Mesenchymal stem cell (in vitro differentiated cells and primary cell): Measurements from ENCODE around the gene BMPR1B.

Experiments used
- DNase-seq: peaks from one replicate; pipeline ENCODE4 v3.0.0-alpha.2; 2013
- H2AFZ ChIP-seq: one replicate; pipeline ENCODE4 v1.6.1; 2013; ENCODE audit warnings: low read depth, mild to moderate bottlenecking, control low read depth, inconsistent platforms, low read length, moderate library complexity
- H2AK5ac ChIP-seq: 2 replicates; pipeline ENCODE4 v1.6.1; 2013; ENCODE audit warnings: low read length, moderate library complexity, mild to moderate bottlenecking, inconsistent platforms; ENCODE audit not compliant: severe bottlenecking
- H2BK120ac ChIP-seq: one replicate; pipeline ENCODE4 v1.6.1; 2013; ENCODE audit warnings: low read depth, mild to moderate bottlenecking, inconsistent platforms, low read length, moderate library complexity
- H2BK12ac ChIP-seq, 2 experiments: one replicate each; pipeline ENCODE4 v1.6.1; 2013; ENCODE audit warnings: inconsistent platforms in 2 of 2, low read length in 2 of 2, mild to moderate bottlenecking in 2 of 2, moderate library complexity in 2 of 2, control low read depth in 1 of 2
- H2BK15ac ChIP-seq: one replicate; pipeline ENCODE4 v1.6.1; 2013; ENCODE audit warnings: mild to moderate bottlenecking, low read depth, inconsistent platforms; ENCODE audit not compliant: poor library complexity, severe bottlenecking
- H2BK5ac ChIP-seq: 2 replicates; pipeline ENCODE4 v1.6.1; 2013; ENCODE audit warnings: low read depth, mild to moderate bottlenecking, low read length, control low read depth, inconsistent platforms; ENCODE audit not compliant: poor library complexity, severe bottlenecking
- H3K14ac ChIP-seq, 2 experiments: one replicate each; pipeline ENCODE4 v1.6.1; 2013; ENCODE audit warnings: inconsistent platforms in 2 of 2, low read length in 2 of 2, control low read depth in 1 of 2, mild to moderate bottlenecking in 1 of 2, moderate library complexity in 1 of 2
- H3K18ac ChIP-seq, 2 experiments: one replicate each; pipeline ENCODE4 v1.6.1; 2013; ENCODE audit warnings: inconsistent platforms in 2 of 2, low read length in 2 of 2, control low read depth in 1 of 2, low read depth in 1 of 2, mild to moderate bottlenecking in 1 of 2
- H3K23ac ChIP-seq, 2 experiments: one replicate each; pipeline ENCODE4 v1.6.1; 2013; ENCODE audit warnings: inconsistent platforms in 2 of 2, low read length in 2 of 2, mild to moderate bottlenecking in 2 of 2, moderate library complexity in 2 of 2, control low read depth in 1 of 2
- H3K27ac ChIP-seq: 2 replicates; pipeline ENCODE4 v1.5.1; 2013; ENCODE audit warnings: mild to moderate bottlenecking, moderate library complexity, low read length, control low read depth, inconsistent platforms; ENCODE audit not compliant: poor library complexity, severe bottlenecking
- H3K27me3 ChIP-seq, 2 experiments: 2 replicates each; pipeline versions ENCODE4 v1.6.1 to v1.7.0; 2013; ENCODE audit warnings: low read length in 2 of 2, mild to moderate bottlenecking in 2 of 2, moderate library complexity in 2 of 2, control low read depth in 1 of 2, inconsistent platforms in 1 of 2; ENCODE audit not compliant: control insufficient read depth in 1 of 2, insufficient read depth in 1 of 2
- H3K36me3 ChIP-seq, 2 experiments: 2 replicates each; pipeline versions ENCODE4 v1.6.1 to v1.7.0; 2013; ENCODE audit warnings: low read length in 2 of 2, control low read depth in 1 of 2, inconsistent platforms in 1 of 2, low read depth in 1 of 2, mild to moderate bottlenecking in 1 of 2; ENCODE audit not compliant: insufficient read depth in 2 of 2, control insufficient read depth in 1 of 2
- H3K4ac ChIP-seq, 2 experiments: one replicate each; pipeline ENCODE4 v1.6.1; 2013; ENCODE audit warnings: inconsistent platforms in 2 of 2, low read length in 2 of 2, mild to moderate bottlenecking in 2 of 2, moderate library complexity in 2 of 2, control low read depth in 1 of 2, low read depth in 1 of 2
- H3K4me1 ChIP-seq: 2 replicates; pipeline ENCODE4 v1.6.1; 2013; ENCODE audit warnings: low read depth, low read length, control low read depth; ENCODE audit not compliant: control insufficient read depth, insufficient read depth
- H3K4me2 ChIP-seq: 2 replicates; pipeline ENCODE4 v1.6.1; 2013; ENCODE audit warnings: low read length, mild to moderate bottlenecking, inconsistent platforms; ENCODE audit not compliant: poor library complexity, severe bottlenecking
- H3K4me3 ChIP-seq, 2 experiments: 2 replicates each; pipeline versions ENCODE4 v1.5.1 to v1.7.0; 2013; ENCODE audit warnings: low read length in 2 of 2, mild to moderate bottlenecking in 2 of 2, control low read depth in 1 of 2, low read depth in 1 of 2; ENCODE audit not compliant: insufficient read depth in 1 of 2
- H3K79me1 ChIP-seq: replicated peaks from 2 replicates; pipeline ENCODE4 v1.6.1; 2013; ENCODE audit warnings: mild to moderate bottlenecking, control low read depth, low read length, inconsistent platforms; ENCODE audit not compliant: poor library complexity, severe bottlenecking
- H3K9ac ChIP-seq: 2 replicates; pipeline ENCODE4 v1.7.0; 2013; ENCODE audit warnings: mild to moderate bottlenecking, low read length, moderate library complexity
- H3K9me3 ChIP-seq: 2 replicates; pipeline ENCODE4 v1.7.0; 2013; ENCODE audit warnings: mild to moderate bottlenecking, low read length; ENCODE audit not compliant: control insufficient read depth
- H4K8ac ChIP-seq: one replicate; pipeline ENCODE4 v1.6.1; 2013; ENCODE audit warnings: inconsistent platforms, mild to moderate bottlenecking, low read length, moderate library complexity
- H4K91ac ChIP-seq: one replicate; pipeline ENCODE4 v1.6.1; 2013; ENCODE audit warnings: mild to moderate bottlenecking, low read length, inconsistent platforms
- WGBS: methylation state at CpG from one replicate; pipeline ENCODE4 v1.1.7; 2013; ENCODE audit warnings: mixed read lengths; 5-methylcytosine and 5-hydroxymethylcytosine counted together

The BMPR1B gene

DNA sequence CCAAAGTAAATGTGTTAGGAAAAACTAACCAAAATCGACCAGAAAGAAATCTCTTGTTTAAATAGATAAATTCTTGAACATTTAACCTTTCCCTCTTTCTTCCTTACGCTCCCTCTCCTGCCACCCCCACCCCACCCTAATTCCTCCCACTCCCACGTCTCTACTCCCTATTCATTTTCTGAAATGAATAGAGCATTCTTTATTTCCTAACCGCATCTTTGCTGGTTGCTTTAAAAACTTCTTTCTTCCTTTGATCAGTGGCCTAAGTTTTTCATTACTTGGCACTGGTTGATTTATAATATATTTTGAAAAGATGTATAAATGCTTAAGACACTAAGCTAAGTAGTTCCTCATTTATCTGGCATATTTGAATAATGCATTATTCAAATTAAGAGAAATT, 33.9 kb downstream of the BMPR1B start:
- Histone ChIP-seq H2BK120ac (no peak overlapping the region), H2BK5ac (no peak overlapping the region), H3K4me1 (no peaks in the 10 kb centered on the region), H3K23ac (no peak overlapping the region), H4K91ac (no peak overlapping the region), H3K4me2 (no peak overlapping the region), H3K9ac (no peak overlapping the region), H4K8ac (no peak overlapping the region), H3K18ac (no peak overlapping the region), H2AFZ (no peak overlapping the region), H3K4ac (no peak overlapping the region), H3K36me3 (no peaks in the 10 kb centered on the region), H3K4me3 (no peak overlapping the region), H2BK12ac (no peak overlapping the region), H2AK5ac (no peak overlapping the region), H3K9me3 (no peaks in the 10 kb centered on the region), H3K27ac (no peak overlapping the region), H3K27me3 (no peaks in the 10 kb centered on the region), H2BK15ac (no peak overlapping the region), H3K14ac (no peak overlapping the region), H3K79me1 (no peaks in the 10 kb centered on the region)
- DNase-seq: no peak
- WGBS: 60% methylated on average over 3 of the region's 4 CpGs

DNA sequence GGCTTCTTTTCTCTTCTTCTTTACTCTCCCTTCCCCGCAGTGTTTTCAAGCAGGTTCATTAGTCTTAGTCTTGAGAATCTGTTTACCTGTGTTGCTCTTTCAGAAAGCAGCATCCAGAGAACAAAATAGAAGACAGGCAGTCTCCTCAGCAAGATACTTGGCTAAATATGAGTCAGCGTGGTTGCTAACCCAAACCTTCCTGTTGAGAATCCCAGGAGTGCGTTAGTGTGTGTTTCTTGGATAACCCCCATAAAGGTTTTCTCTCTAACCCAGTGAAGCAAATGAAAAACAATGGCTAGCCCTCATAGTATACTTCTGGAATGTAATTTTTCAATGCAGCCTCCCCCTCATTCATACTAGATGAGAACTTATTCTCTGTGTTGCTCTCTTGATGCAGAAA, 41.1 kb downstream of the BMPR1B start:
- Histone ChIP-seq H3K4ac (no peak overlapping the region), H3K14ac (no peak overlapping the region), H2BK12ac (no peak overlapping the region), H4K91ac (no peak overlapping the region), H3K4me2 (no peak overlapping the region), H2BK15ac (no peak overlapping the region), H3K18ac (no peak overlapping the region), H3K4me1 (no peaks in the 10 kb centered on the region), H3K27me3 (no peaks in the 10 kb centered on the region), H3K79me1 (peaks cover 1% of the 10 kb centered on the region), H3K36me3 (no peaks in the 10 kb centered on the region), H2AFZ (no peak overlapping the region), H4K8ac (no peak overlapping the region), H3K9me3 (no peaks in the 10 kb centered on the region), H3K27ac (no peak overlapping the region), H2BK120ac (no peak overlapping the region), H2BK5ac (no peak overlapping the region), H3K9ac (no peak overlapping the region), H3K23ac (no peak overlapping the region), H2AK5ac (no peak overlapping the region), H3K4me3 (no peak overlapping the region)
- 75% methylated on average over 3 of the region's 3 CpGs for WGBS
- DNase-seq: no peak

DNA sequence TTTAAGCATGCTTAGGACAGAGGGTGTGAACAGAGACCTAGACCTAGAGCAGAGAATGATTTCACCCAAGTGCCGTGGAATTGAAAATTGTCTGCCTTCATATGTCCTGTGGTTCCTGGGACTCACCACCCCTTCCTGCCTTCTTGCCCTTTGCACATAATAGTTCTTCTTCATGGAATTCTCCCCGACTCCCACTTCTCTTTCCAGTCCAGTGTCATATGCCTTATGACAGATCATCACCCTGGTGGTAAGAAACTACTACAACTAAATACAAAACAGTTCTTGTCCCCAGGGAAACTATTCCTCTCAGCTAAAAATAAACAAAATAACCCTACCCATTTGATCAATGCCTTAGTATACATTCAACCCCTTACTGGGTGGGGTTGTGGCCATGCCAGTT, 43.3 kb downstream of the BMPR1B start:
- H3K4ac ChIP-seq: no peak overlapping the region
- no peak overlapping the region for H3K18ac ChIP-seq
- no peaks in the 10 kb centered on the region for H3K36me3 ChIP-seq
- H3K27ac ChIP-seq: no peak overlapping the region
- H3K9me3 ChIP-seq: no peaks in the 10 kb centered on the region
- no peak overlapping the region for H2BK5ac ChIP-seq
- no peak overlapping the region for H2BK15ac ChIP-seq
- WGBS: 90% methylated on average over 2 of the region's 2 CpGs
- peaks cover 1% of the 10 kb centered on the region for H3K79me1 ChIP-seq
- no peak for DNase-seq
- no peak overlapping the region for H3K4me3 ChIP-seq
- H3K9ac ChIP-seq: no peak overlapping the region
- no peak overlapping the region for H4K91ac ChIP-seq
- H3K23ac ChIP-seq: no peak overlapping the region
- no peak overlapping the region for H2BK12ac ChIP-seq
- H3K4me1 ChIP-seq: no peaks in the 10 kb centered on the region
- no peak overlapping the region for H4K8ac ChIP-seq
- H3K14ac ChIP-seq: no peak overlapping the region
- no peak overlapping the region for H2BK120ac ChIP-seq
- H2AFZ ChIP-seq: no peak overlapping the region
- H2AK5ac ChIP-seq: no peak overlapping the region
- no peaks in the 10 kb centered on the region for H3K27me3 ChIP-seq
- no peak overlapping the region for H3K4me2 ChIP-seq

DNA sequence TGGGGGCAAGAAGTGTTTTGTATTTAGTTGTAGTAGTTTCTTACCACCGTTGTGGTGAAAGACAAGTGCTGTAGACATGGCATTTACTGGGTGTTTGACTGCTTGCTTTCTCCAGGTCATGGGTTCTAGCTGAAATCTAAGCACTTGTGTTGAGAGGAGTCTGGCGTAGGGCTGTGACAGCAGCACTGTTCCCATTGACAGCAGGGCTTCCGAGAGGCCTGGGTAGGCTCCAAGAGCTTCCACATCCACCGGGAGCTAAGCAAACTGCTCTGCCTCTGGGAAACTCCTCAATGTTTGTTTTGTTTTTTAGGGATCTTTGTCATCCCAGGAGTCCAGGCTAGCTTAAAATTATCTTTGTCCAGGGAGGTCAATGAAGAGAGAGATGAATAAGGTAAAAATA, 44.3 kb downstream of the BMPR1B start:
- no peak overlapping the region for H4K8ac ChIP-seq
- H3K9ac ChIP-seq: no peak overlapping the region
- H3K4me1 ChIP-seq: no peaks in the 10 kb centered on the region
- H3K18ac ChIP-seq: no peak overlapping the region
- H2BK15ac ChIP-seq: no peak overlapping the region
- DNase-seq: no peak
- H3K79me1 ChIP-seq: peaks cover 1% of the 10 kb centered on the region
- H2BK120ac ChIP-seq: no peak overlapping the region
- no peaks in the 10 kb centered on the region for H3K9me3 ChIP-seq
- no peak overlapping the region for H3K4me2 ChIP-seq
- no peak overlapping the region for H2BK12ac ChIP-seq
- no peaks in the 10 kb centered on the region for H3K36me3 ChIP-seq
- no peak overlapping the region for H3K4ac ChIP-seq
- H3K23ac ChIP-seq: no peak overlapping the region
- no peak overlapping the region for H2AK5ac ChIP-seq
- WGBS: 64% methylated on average over 4 of the region's 4 CpGs
- no peak overlapping the region for H3K14ac ChIP-seq
- H3K27me3 ChIP-seq: no peaks in the 10 kb centered on the region
- no peak overlapping the region for H2BK5ac ChIP-seq
- no peak overlapping the region for H3K4me3 ChIP-seq
- no peak overlapping the region for H2AFZ ChIP-seq
- no peak overlapping the region for H4K91ac ChIP-seq
- no peak overlapping the region for H3K27ac ChIP-seq
